Activated T-cell treated with anti-CD3 and anti-CD28 coated beads for 4 hours (primary cell): ENCODE measurements around the gene ABCC1.

Experiments
- DNase-seq: peaks from one replicate; pipeline ENCODE4 v3.0.0-alpha.2; 2020

Gene ABCC1

DNA sequence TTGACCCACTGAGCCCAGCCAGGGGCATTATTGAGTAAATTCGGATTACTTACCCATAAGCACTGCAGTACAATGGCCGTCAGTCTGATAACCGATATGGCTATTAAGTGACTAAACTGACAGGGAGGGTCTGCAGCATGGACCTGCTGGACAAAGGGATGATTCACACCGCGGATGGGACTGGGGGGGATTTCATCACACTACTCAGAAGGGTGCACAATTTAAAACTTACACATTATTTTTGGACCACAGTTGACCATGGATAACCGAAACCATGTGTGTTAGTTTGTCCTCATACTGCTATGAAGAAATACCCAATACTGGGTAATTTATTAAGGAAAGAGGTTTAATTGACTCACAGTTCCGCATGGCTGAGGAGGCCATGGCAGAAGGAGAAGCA, 167.4 kb downstream of the ABCC1 start:
- DNase-seq: no peak

DNA sequence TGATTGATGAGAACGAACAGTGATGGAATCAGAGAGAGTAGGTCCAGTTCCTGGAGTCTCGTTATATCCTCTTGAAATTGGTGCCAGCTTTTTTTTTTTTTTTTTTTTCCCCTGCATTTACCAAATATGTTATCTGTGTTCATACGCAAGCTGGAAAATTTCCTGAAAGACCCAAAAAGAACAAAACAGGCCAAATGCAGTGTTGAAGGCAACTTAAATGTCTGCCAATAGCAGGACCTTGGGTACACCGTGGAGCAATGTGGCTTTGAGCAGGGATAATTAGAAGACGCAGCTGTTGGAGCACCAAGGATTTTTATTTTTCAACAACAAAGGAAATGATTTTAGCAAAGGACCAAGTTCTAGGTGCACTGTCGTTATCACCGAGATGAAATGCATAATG, 168.9 kb downstream of the ABCC1 start:
- no peak for DNase-seq

DNA sequence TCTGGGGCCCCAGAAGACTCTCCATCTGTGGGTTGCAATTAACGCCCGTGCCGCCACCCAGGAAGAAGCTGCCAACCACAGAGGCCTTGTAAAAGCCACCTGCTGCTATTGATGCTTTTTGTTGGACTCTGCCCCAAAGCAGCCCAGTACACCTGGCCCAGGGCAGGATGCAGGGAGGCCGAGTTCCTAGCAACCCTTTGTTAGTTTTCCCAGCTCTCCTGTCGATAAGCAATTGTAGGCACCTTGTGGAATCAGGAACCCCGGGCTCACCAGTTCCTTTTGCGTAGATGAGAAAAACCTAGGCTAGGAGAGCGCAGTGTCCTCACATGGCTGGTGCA, 170.6 kb downstream of the ABCC1 start:
- no peak for DNase-seq

DNA sequence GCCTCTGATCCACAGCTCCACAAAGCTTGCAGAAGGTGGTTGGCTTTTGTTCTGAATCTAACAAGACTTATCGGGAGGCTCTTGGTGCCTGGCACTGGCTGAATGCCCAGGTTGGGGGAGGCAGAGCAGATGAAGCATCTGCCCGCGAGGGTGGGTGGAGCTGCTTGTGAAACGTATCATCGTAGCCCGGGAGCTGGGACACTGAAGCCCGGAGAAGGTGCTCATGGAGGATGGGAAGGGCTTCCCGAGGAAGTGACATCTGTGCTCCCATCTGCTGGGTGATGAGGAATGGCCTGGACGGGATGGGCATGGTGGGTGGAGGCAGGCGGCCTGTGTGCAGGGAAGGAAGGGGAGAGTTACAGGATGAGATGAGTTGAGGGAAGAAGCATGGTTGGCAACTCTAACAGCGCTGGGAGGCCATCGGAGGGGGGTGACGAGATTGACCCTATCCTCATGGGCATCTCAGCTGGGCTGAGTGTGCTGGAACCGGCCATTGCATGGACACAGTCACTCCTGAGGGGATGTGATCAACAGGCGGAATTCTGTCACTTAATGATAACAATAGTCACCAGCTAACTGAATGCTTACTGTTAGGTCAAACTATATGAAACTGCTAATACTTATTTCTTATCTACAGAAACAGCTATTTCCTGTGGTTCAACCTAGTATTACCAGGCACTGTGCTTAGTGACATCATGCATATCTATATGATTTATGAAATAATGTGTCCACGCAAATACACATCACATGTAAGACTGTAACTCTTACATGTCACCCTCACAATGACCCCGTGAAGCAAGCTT, 171.2 kb downstream of the ABCC1 start:
- DNase-seq: no peak

DNA sequence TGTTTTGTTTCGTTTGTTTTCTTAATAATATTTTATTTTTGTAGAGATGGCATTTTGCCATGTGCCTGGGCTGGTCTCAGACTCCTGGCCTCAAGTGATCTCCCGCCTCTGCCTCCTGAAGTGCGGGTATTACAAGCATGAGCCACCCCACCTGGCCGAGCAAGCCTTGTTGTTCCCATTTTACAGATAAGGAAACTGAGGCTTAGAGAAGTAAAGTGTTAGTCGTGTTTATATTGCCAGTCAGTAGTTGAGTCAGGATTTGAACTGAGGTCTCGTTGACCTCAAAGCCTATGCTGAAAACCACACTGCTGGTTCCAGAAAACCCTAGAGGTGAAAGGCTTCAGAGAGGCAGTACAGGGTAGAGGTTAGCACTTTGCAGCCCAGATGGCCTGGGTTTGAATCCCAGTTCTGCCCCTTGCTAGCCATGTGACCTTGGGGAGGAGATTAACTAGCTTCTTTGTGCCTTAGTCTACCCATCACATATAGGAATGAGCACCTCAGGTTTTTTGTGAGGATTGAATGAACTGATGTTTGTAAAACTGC, 171.8 kb downstream of the ABCC1 start:
- DNase-seq: no peak

DNA sequence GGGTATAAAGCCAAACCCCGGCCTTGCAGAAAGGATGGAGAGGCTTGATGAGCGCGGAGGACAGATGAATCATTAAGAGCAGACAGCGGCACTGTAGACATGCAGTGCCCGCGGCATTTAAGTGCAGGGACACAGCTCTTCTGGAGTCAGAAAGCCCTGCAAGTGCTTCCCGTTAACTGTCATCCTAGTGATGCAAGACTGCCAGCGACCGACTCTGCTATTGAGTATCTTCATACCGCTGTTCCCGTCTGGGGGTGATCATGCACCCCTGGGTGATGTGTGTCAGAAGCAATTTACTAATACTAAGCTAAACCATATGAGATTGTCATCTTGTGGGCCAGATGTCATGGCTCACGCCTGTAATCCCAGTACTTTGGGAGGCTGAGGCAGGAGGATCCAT, 172.8 kb downstream of the ABCC1 start:
- no peak for DNase-seq

DNA sequence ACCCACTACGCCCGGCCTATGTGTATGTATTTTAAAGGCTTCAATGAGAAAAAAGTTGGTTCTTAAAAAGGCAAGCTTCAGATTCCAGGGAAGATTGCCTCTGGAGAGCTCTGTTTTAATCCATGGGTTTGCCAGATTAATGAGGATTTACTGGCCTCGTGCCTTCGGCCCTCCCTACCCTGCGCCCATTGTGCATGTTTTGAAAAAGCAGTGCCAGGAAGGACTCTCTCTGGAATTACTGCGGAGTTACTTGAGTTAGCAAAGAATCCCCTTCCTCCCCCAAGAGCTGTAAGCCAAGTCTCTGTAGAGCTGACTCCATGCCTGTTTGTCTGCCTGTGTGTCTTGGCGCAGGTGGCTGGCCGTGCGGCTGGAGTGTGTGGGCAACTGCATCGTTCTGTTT, 175.0 kb downstream of the ABCC1 start:
- DNase-seq: no peak

DNA sequence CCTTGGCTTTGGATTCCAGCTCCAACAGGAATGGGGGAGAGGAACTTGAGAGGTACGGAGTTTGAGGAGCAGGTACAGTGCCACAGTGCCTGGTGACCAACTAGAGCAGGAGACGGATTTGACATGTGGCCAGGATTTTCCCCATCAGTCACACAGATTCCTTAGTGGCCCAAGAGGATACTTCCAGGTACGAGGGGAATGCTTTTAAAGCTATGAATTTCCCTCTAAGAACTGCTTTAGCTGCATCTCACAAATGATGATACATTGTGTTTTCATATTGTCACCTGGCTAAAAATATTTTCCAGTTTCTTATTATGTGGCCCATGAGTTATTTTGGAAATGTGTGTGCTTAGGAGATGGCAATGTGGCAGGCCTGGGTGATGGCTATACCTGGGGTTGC, 175.6 kb downstream of the ABCC1 start:
- no peak for DNase-seq

DNA sequence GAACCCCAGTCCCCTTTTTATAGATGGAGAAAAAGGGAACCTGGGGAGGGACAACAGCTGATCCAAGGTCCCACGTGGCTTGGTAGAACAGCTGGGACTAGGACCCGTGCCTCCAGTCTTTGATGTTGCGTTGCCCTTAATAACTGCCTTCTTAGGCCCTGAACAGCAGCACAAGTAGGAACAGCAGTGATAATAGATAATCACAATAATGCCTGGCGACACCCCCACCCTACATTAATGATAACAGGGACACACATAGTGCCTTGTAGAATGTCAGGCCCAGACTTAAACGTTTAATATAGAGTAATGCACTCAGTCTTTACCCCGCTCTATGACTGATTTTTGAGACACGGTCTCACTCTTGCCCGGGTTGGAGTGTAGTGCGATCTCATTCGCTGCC, 177.5 kb downstream of the ABCC1 start:
- DNase-seq: no peak

DNA sequence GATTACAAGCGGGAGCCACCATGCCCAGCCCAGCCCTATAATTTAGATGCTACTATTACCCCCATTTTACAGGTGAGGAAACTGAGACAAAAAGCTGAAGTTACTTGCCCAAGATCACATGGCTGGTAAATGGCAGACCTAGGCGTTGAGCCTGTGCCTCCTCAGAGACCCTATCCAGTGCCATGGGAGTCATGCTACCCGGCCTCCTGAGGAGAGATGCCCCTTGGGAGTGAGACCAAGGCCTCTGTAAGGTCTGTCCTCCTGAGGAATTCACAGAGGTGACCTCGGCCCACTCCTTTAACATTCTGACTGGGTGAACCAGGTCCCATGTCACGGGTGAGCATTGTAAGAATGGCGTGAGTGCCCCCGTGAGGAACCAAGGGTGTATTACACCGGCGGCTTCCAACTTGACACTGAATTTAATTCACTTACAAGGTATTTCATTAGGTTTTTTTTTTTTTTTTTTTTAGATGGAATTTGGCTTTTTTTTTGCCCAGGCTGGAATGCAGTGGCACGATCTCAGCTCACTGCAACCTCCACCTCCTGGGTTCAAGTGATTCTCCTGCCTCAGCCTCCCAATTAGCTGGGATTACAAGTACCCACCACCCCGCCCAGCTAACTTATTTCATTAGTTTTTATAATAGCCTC, 178.2 kb downstream of the ABCC1 start:
- peak; percentile 62 for DNase-seq

DNA sequence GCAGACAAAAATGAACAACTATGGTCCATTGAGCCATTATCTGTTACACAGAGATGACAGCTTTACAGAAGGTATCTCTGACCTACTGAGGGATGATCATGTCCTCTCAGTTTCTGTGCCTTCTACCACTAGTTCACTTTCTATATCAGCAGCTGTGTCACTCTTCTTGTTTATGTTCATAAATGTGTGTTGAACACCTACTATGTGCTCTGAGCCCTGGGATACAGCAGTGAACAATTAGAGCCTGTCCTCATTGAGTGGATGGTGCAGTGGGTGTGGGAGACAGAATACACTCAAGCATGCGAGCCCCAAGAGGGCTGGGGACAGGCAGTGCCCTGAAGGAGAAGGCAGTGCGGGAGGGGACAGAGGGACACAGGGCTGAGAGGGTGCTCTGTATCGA, 181.8 kb downstream of the ABCC1 start:
- DNase-seq: no peak

DNA sequence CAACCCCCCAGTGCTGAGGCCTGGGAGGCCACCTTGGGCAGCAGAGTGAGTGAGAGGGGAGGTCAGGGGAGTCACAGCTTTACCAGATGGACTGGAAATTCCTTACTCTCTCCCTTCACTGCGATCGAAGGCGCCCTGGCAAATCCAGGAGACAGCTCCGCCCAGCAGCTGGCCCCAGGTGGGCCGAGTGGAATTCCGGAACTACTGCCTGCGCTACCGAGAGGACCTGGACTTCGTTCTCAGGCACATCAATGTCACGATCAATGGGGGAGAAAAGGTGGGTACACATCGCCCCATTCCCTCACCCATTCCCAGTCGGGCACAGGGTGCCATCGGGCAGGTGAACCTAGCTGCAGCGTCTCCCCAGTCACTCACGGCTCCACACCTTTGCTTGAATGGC, 182.2 kb downstream of the ABCC1 start:
- DNase-seq: no peak

DNA sequence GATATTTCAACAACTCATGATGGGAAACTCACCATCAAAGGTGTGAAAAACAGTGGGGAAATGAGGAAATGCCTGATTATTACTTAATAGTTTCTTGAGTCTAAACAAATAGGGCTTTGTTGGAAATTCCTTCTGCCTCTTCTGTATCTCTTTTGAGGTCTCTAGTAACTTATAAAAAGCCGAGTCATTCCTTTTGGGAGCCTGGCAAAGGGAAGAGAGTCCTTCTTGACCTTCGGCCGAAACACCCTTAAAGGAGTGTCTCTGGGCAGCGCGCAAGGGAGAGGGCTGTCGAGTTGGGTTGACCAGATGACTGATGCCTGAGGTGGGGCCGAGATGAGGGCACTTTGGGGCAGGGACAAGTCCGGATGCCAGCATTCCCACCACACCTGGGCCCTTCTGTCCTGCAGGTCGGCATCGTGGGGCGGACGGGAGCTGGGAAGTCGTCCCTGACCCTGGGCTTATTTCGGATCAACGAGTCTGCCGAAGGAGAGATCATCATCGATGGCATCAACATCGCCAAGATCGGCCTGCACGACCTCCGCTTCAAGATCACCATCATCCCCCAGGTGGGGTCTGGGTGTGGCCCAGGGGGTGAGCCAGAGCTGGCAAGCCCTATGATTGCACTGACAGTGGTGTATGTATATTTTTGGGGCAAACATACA, 184.7 kb downstream of the ABCC1 start:
- no peak for DNase-seq

DNA sequence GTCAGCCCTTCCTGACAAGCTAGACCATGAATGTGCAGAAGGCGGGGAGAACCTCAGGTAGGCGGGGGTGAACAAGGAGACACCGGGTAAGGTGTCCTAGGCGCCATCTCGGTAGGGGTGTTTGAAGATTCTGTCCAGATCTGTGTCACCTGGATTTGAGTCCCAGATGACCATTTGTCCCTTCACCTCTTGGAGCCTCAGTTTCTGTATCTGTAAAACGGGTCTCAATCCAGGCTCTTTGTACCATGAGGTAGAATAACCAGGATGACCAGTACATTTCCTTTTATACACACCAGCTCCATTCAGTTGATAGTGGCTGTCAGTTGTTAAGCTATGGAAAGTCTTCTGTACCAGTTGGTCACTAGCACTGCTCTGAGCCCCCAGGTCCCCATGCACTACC, 187.2 kb downstream of the ABCC1 start:
- DNase-seq: no peak

DNA sequence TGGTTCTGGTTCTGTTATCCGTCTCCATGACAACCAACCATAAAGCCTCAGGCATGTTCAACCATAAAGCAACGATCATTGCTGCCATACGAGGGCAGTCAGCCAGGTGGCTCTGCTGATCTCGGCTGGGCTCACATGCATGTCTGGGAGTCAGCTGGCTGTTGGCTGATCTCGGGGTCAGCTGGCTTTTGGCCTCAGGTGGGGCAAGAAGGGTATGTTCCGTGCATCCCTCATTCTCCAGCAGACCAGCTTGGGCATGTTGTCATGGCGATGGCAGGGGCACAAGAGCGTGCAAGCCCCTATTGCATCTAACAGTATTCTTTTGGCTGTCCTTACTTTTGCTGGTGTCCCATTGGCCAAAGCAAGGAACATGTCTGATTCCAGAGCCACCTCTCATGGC, 187.7 kb downstream of the ABCC1 start:
- no peak for DNase-seq

DNA sequence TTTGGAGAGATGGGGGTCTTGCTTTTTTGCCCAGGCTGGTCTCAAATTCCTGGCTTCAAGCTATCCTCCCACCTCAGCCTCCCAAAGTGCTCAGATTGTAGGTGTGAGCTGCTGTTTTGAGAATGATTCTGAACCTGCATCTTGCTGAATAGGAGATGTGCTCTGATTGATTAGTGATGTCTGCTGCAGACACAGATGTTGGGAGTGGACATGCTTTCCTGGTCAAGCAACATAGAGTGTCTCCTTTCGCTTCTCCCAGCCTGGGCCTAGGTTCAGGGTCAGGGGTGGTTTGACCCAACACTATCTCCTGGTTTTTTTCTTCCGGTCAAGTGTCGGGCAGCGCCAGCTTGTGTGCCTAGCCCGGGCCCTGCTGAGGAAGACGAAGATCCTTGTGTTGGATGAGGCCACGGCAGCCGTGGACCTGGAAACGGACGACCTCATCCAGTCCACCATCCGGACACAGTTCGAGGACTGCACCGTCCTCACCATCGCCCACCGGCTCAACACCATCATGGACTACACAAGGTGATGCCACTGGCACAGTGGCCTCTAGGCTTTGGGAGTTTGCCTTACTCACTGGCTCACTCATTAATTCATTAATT, 188.7 kb downstream of the ABCC1 start:
- no peak for DNase-seq

DNA sequence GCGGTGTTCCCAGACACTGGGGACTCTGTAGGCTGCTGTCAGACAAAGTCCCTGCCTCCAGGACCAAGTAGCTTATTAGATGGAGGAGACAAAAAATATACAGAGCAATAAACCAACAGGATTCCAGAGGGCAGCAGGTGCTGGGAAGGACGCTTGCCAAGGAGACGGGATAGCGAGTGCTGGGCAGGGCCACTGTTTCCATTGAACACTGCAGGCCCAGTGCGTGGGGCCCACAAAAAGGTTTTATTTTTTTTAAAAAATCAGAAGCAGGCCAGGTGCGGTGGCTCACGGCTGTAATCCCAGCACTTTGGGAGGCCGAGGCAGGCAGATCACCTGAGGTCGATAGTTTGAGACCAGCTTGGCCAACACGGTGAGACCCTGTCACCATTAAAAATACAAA, 189.6 kb downstream of the ABCC1 start:
- no peak for DNase-seq

DNA sequence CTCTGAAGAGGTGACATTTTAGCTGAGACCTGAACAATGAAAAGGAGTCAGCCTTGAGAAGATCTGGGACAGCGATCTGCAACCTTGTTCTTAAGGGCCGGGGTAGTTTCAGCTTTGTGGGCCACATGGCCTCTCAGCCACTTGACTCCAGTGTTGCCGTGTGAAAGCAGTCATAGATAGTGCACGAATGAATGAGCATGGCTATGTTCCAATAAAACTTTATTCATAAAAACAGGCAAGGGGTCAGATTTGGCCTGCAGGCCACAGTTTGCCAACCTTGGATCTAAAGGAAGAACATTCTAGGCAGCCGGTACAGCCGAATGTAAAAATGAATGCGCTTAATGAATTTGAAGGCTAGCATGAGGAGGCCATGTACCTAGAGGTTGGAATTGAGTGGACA, 190.4 kb downstream of the ABCC1 start:
- no peak for DNase-seq

DNA sequence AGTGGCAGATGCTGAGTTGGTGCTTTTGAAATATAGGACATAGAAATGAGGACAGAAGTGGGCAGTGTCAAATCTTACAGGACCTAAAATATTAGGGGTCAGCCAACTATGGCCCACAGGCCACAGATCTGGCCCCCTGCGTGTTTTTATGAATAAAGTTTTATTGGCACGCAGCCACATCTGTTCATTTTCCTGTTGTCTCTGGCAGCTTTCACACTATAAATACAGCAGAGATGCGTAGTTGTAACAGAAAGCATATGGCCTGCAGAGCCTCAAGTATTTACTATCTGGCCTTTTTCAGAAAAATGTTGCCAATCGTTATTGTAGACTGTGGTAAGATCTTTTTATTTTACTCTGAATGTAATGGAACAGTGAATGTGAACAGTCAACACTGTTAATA, 191.1 kb downstream of the ABCC1 start:
- no peak for DNase-seq

DNA sequence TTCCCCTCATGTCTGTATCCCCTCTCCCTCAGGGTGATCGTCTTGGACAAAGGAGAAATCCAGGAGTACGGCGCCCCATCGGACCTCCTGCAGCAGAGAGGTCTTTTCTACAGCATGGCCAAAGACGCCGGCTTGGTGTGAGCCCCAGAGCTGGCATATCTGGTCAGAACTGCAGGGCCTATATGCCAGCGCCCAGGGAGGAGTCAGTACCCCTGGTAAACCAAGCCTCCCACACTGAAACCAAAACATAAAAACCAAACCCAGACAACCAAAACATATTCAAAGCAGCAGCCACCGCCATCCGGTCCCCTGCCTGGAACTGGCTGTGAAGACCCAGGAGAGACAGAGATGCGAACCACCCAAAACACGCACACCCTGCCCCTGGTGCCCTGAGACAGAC, 191.7 kb downstream of the ABCC1 start:
- DNase-seq: no peak

DNA sequence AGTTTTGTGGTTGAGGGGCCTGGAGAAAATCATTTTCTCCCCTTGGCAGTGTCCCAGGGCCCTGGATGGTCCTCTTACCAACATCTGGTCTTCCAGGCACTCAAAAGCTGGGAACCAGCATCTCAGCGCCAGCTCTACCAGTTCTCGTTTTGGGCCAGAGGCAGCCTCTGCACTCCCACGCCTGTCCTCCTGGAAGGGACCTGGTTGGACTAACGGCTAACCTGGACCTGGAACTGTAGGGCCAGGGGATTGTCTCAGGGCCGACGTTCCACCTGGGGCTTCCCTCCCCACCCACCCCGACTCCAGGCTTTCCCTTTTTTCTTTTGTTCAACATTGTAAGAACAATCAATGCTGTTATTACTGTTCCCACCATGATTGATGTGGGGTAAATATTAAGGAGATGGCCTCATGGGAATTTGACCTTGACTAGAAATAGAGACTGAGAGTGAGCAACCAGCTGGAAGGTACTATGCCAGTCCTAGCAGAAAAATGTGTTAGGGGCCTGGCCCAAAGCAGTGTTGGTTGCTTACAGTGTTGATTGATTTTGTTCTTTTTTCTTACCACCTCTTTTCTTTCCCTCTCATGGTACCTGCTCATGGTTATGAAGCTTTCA, 192.5 kb downstream of the ABCC1 start:
- no peak for DNase-seq

DNA sequence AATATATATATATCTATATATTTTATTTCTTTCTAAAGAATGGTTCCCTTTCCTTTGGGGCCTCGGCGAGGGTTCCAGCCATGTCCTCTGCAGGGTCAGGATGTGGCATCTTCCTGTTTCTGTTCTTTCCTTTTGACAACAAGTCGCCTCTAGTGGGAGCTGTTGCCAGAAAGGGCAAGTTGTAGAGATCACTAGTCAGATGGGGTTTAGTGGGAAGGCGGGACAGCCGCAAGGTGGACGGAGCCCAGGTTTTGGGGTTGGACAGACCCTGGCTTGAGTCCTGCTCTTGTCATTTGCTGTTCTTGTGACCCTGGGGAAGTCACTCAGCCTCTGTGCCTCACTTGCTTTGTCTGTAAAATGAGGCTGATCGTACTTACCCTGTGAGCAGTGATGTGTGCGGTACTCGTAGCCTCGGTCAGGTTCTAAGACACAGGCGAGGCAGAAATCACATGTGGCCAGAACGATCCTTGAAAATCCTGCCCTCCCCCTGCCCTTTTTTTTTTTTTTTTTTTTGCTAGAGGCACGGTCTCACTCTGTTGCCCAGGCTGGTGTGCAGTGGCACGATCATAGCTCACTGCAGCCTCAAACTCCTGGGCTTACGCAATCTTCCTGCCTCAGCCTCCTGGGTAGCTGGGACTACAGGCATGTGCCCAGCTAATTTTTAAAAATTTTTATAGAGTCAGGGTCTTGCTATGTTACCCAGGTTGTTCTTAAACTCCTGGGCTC, 193.8 kb downstream of the ABCC1 start:
- no peak for DNase-seq

DNA sequence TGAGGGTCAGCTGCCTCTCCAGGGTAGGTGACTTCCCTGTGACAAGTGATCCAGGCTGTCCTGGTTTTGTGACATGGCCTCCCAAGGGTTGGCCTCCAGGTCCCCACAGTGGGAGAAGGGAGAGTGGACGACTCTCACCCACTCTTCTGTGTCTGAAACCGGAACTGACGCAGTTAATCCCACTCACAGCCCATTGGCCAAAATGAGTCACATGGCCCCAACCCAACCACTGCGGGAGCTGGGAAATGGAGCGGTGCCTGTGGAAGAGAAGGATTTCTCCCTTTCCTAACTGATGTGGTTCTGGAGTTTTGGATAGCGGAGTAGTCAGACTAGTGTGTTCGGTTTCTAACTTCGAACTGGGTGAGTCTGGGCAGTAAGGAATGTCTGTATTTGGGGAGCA, 194.5 kb downstream of the ABCC1 start:
- no peak for DNase-seq
